DMS53 treated with DMSO at 0.1 percent for 48 hours (cell line): ENCODE results near the gene NF2.

Source experiments
- DNase-seq: peaks from one replicate; lab custom pipeline; 2025; ENCODE audit not compliant: unreplicated experiment; lab: John Stamatoyannopoulos, UW

The NF2 gene

DNA sequence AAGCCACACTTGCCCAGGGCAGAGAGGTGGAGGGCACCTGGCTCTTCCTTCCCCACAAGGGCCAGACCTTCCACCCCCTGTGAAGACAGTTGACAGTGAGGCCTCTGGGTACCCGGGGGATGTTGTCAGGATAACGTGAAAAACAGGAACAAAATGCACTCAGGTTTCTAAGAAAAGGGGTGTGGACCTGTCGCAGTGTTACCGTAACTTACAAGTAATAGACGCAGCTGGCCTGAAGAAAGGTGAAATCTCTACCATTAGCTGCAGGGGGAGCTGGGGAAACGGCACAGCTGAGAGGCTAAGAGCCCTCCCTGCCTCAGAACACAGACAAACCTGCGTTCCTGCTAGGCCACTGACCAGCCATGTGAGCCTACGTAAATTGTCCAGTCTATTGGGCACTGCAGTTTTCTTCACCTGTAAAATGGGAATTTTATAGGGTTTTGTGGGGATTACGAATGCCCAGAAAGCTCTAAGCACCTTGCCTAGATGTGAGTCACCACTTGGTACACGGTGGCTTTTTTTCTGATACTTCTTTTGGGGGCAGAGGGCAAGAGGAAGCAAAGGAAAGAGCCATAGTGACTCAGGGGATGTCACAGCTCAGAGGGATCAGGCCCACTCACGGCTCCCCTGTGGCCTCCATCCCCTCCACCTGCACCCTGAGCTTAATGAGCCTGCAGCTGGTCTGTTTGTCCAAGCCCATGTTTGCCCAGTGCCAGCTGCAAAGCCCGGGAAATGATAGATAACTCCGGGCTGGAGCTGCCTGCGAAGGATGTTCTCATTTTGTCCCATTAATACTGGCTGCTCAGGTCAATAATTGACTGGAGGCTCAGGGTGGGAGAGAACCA, 97.9 kb downstream of the NF2 start:
- DNase-seq = peak; percentile 32

DNA sequence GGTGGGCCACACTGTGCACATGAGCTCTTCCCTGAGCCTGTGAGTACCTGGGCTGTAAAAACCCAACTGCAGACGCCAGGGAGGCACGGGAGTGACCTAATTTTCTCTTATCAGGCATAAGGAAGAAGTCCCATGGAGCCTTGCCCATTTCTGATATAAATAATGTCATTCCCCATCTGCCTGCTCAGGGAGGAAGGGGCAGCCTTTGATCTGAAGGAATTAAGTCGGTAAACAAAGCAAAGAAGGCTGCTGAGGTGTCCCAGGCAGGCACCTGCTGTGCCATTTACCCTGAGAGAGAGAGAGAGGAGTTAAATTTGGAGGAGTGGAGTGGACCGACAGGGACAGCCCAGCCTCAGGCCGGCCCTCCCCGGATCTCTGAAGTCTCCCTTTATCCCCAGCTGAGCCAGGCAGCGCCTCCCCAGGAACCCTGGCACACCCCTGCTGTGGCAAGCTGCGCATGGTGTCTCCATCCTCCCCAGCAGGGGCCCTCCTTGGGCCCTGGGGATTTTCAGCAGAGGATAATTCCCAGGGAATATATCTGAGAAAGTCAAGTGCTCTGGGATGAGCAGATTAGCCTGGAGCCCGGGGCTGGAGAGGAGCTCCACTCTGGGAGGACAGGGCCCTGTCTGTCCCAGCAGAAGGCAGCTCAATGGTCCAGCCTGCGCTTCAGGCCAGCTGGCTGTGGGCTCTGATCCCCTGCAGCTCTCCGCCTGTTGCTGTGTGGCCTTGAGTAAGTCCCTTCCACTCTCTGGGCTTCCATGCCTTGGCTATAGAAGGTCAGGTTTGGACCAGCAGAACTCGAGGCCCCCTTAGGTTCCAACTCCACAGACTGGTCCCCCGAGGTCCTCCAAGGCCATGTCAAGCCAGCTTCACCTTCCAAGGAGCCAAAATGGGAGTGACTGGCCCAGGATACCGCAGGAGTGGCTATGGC, 98.8 kb downstream of the NF2 start:
- DNase-seq = no peak

- DNase-seq = no peak
These were observed 99.6 kb downstream of the NF2 start for GRCh38 chr22:29702931-29703501.

DNA sequence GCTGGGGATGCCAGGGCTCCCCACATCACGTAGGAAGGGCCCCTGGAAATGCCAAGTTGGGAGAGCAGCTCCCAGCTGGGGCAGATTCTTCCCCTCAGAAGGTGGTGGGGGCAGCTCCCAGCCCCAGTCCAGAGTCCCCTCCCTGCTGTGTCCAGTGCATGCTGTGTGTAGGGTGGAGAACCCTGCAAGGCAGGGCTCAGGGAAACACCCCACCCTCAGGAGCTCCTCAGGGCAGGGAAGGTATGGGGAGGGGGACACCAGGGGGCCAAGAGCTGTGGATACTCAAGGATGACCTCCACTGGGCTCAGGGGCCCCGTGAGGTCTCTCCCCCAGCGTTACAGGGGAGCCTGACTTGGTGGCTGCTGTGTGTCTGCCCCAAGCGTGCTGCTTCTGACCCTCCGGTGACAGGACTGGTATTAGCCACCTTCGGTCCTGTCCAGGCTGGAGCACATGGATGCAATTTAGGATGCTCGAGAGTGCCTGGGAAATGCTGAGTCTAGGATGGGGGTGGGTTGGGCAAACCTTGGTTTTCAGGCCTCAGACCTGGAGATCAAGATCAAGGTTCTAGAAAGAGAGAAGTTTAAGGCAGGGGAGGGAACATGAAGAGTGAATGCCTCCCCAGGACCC, 100.2 kb downstream of the NF2 start:
- no peak for DNase-seq

- peak; percentile 6 for DNase-seq
These were observed 101.3 kb downstream of the NF2 start for GRCh38 chr22:29704528-29705285.

DNA sequence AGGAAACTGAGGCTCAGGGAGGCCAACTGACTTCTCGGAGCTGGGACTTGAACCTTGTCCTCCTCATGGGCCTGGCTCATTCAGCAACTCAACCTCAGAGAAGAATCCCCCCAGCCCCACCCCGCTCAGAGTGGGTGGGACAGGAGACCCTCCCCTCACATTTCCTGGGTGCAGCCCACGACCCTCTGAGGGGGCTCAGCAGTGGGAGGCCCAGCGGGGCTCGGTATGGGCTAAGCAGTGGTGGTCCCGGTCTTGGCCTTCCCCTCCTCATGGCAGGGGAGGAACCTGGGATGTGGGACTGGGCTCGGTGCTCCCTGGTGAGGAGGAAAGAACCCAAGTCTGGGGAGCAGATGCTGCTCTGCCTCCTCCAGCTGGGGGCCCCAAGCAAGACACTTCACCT, 102.2 kb downstream of the NF2 start:
- DNase-seq = no peak

DNA sequence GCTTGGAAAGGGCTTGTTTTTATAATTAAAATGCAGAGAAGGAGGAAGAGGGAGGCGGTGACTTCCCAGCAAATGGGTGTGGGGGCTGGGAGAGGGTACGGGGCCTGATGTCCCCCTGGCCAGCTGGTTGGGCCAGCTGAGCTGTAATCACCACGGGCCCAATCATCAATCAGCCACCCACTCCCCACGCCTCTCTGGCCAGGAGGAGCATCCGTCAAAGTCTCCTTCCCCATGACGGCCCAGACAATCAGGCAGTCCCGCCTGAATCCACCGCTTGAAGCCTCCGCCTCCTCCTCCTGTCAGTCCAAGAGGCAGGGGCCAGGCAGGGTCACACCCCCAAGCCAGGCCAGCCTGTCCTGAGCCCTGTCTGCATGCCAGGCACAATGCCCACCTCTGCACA, 103.1 kb downstream of the NF2 start:
- no peak for DNase-seq

- DNase-seq = no peak
These were observed 103.6 kb downstream of the NF2 start for GRCh38 chr22:29707010-29707409.

DNA sequence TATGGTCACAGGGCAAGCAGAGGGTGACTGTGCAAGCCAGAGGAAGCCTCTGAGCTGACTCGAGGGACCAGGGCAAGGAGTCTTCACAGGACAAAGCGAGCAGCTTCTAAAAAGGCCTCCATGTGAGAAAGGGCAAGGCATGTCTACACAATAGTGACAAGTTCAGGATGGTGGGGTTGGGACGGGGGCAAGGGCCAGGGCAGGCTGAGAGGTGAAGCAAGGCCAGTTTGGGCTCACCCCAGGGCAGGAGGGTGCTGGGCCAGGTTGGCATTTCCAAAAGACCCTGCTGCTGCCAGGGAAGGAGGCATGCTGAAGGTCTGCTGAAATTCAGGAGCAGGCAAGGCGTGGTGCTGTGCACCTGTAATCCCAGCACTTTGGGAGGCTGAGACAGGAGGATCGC, 104.0 kb downstream of the NF2 start:
- DNase-seq = no peak

DNA sequence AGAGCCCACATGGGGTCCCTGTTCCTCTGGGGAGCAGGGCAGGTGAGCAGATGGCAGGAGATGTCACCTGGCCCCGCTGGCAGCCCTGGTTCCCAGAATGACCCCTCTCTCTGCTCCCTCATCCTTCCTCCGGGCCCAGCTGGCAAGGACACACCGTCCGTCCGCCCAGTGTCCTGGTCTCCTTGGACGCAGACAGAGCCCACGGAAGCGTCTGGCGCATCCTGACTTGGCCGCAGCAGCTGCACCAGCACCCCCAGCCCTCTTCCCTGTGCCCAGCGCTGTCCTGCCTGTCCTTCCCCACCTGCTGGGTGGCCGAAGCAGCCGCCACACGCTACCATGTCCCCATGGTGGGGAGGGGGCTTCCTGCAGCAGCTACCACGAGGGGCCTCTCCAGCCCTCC, 106.8 kb downstream of the NF2 start:
- DNase-seq = no peak

DNA sequence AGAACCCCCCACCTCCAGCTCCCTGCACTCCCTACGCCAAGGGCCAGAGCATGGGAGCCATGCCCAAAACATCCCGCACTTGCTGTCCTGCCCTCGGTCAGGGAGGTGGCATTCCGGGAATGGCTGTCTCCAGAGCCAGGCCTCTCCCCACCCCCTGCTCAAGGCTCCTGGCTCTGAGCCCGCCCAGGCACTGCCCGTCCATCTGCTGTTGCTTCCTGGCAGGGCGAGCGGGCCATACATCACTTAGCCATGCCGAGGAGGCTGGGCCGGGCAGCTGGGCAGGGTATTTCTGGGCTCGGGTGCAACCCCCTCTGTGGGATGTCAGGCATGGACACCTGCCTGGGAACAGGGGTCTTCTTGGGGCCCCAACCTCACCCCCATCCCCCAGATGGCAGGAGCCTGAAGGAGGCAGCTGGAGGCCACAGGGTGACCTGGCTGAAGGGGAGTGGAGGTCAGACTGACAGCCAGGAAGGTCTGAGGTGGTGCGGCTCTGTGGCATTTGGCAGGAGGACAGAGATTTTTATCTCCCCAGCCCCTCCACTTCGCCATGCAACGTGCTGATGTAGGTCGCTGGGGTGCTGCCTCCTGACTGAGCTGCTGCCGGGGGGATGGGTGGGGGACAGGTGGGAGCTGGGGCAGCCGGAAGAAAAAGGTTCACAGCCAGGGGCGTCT, 107.6 kb downstream of the NF2 start:
- no peak for DNase-seq

DNA sequence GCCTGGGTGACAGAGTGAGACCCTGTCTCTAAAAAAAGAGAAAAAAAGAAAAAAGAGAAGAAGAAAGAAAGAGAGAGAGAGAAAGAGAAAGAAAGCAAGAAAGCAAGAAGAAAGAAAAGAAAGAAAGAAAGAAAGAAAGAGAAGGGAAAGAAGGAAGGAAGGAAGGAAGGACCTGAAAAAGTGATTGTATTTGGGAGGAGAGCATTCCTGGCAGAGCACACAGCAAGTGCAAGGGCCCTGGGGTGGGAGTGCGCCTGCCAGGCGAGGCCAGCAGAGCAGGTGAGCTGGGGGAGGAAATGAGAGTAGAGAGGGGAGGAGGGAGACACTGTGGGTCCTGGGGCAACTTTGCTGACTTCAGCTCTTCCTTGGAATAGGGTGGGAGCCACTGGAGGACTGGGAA, 108.7 kb downstream of the NF2 start:
- DNase-seq = no peak

DNA sequence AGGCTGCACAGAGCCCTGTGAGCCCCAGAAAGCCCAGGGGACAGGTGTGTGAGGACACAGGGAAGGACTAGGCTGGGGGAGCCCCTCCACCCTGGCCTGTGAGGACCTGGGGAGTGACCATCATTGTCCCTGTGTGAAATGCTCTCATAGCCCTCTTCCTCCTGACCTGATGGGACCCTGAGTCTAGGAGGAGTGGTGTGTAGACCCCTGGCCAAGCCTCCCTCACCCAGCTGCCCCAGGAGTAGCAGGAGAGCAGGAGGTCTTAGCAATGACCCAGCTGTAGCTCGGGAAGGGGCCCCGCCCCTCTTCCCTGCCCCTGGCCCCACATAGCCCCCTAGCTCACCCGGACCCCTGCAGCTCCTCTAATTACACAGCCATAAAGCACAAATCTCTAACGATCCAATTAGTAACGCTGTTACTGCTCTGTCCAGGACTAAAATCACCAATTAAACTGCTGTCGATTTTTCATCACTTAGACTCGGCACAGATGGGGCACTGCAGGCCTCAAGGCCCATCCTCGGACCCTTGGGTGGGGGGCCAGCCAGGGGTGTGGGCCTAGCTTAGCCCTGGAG, 109.8 kb downstream of the NF2 start:
- no peak for DNase-seq

GRCh38 chr22:29715240-29715639, 111.8 kb downstream of the NF2 start:
- DNase-seq = no peak

GRCh38 chr22:29715705-29716104, 112.3 kb downstream of the NF2 start:
- DNase-seq = no peak

DNA sequence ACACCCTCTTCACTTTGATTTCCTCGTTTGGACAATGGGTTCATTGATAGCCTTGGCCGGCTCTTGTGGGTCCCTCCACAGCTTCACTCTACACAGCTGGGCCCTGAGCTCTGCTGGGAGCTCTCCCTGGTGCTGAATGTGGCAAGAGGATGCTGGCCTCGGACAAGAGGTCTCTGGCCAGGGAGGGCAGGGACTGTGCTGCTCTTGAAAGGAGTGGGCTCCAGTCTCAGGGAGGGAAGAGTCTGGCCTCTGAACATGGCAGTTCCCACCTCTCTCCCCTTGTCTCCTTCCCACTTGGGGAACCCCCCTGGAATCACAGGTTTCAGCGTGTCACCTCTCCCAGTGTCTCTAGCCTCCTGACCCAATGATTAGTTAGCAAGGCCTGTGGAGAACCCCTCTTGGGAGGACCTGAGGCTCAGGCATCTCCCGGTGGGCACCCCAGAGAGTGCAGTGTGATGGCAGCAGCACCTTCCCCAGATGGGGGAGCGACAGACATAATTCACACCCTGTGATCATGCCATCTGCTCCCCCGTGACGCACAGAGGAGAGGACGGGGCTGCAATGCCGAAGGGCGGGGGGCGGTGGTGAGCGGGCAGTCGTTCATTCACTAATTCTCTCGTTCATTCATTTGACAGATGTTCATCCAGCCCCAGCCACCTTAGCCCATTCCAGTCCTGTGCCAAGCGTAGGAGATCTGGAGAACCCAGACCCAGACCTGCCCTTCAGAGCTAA, 113.5 kb downstream of the NF2 start:
- DNase-seq = no peak

DNA sequence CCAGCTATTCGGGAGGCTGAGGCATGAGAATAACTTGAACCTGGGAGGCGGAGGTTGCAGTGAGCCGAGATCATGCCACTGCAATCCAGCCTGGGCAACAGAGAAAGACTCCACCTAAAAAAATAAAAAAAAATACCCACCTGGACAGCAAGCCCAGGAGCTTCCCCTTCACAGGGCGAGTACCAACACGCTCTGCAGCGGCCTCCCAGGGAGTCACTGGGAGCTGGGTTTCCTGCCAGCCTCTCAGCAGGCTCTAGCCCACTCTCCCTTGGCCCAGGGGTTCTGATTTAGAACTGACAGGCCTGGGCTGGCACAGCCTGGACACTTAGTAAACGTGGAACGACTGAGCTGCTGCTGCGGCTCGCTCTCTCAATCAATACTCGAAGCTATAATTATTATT, 114.4 kb downstream of the NF2 start:
- no peak for DNase-seq

DNA sequence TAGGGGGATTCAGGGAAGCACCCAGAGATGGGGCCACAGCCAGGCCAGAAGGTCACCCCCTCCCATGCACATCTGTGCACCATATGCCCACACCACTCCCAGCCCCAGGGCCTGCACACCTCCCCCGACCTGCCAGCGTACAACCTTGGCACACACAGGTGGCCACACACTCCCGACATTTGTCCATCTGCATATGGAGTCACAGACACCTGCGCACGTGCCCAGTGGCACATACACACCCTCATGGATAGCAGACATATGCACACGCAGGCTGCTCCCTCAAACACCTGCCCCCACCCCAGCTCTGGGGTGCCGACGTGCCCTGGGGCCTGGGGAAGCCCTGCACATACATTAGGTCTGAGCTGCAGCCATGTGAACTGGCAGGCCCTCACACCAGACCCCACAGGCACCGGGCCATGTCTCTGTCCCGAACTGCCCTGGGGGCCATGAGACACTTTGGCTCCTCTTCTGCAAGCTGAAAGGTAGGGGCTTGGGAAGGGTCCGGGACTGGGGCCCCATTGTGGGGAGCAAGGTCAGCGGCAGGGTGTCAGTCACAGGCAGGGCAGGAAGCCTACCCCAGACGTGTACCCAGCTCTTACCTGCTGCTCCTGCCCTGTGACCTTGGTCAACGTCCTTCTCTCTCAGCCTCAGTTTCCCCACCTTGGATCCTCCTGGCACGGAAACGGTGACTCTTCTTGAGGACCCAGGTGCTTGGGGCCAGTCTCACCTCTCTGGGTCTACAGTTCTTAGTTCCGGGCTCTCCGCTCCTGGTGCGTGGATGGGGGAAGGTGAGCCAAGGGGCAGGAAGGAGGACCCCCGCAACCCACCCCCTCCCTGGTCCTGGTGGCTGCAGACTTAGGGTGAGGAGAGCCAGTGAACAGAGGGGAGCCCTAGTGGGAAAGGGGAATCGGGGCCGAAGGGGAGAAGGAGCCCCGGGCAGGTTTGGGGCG, 115.8 kb downstream of the NF2 start:
- no peak for DNase-seq
